ENCODE measurements around the gene TSPAN33.

DNA sequence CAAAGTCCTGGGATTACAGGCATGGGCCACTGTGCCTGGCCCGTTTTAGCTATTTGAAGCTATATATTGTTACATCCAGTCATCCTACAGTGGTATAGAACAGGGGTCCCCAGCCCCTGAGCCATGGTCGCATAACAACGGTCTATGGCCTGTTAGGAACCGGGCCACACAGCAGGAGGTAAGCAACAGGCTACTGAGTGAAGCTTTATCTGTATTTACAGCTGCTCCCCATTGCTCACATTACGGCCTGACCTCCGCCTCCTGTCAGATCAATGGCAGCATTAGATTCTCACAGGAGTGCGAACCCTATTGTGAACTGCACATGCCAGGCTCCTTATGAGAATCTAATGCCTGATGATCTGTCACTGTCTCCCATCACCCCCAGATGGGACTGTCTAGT, 26.3 kb upstream of the TSPAN33 start:
- TF ChIP-seq, protein P1, sequence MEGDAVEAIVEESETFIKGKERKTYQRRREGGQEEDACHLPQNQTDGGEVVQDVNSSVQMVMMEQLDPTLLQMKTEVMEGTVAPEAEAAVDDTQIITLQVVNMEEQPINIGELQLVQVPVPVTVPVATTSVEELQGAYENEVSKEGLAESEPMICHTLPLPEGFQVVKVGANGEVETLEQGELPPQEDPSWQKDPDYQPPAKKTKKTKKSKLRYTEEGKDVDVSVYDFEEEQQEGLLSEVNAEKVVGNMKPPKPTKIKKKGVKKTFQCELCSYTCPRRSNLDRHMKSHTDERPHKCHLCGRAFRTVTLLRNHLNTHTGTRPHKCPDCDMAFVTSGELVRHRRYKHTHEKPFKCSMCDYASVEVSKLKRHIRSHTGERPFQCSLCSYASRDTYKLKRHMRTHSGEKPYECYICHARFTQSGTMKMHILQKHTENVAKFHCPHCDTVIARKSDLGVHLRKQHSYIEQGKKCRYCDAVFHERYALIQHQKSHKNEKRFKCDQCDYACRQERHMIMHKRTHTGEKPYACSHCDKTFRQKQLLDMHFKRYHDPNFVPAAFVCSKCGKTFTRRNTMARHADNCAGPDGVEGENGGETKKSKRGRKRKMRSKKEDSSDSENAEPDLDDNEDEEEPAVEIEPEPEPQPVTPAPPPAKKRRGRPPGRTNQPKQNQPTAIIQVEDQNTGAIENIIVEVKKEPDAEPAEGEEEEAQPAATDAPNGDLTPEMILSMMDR (conservative IDR thresholded peaks at IDR 0.05; ENCODE audit: low read depth, low read length): no peak
- TF ChIP-seq EZH2 (IDR thresholded peaks at IDR 0.05; ENCODE audit: borderline replicate concordance, low read depth, low read length, poor library complexity, severe bottlenecking): no peak
